Immature natural killer cell (primary cell): Measurements from ENCODE around the gene HBS1L. TPM values are rescaled to one million over a fixed set of nuclear protein-coding genes. Genes with fewer than 3 reads are reported as not detected.
"Not testable (repeated sequence)": the region's sequence is repeated elsewhere in the genome, so short reads cannot be mapped to it uniquely, and the experiment has no call there.

ENCODE experiments used
- DNase-seq, 3 donors: peaks; one replicate each; pipeline ENCODE4 v3.0.0; 2022; ENCODE audit warnings: mixed read lengths in 1 of 3
- H3K27ac Mint-ChIP-seq, 6 donors: one replicate each; pipeline ENCODE4 v1.8.0; 2020; ENCODE audit warnings: mixed read lengths in 6 of 6, mild to moderate bottlenecking in 5 of 6, inconsistent platforms in 4 of 6, moderate library complexity in 3 of 6
- H3K27me3 Mint-ChIP-seq, 3 donors: one replicate each; pipeline ENCODE4 v1.8.0; 2020 to 2021; ENCODE audit warnings: low read depth in 3 of 3, mild to moderate bottlenecking in 3 of 3, mixed read lengths in 3 of 3, moderate library complexity in 3 of 3, inconsistent platforms in 1 of 3
- H3K36me3 Mint-ChIP-seq, 3 donors: one replicate each; pipeline ENCODE4 v1.8.0; 2020; ENCODE audit warnings: mixed read lengths in 3 of 3, inconsistent platforms in 2 of 3, mild to moderate bottlenecking in 2 of 3
- H3K4me1 Mint-ChIP-seq, 2 donors: one replicate each; pipeline ENCODE4 v1.8.0; 2020; ENCODE audit warnings: inconsistent platforms in 2 of 2, mild to moderate bottlenecking in 2 of 2, mixed read lengths in 2 of 2, moderate library complexity in 1 of 2
- H3K4me3 Mint-ChIP-seq, 5 donors: one replicate each; pipeline ENCODE4 v1.8.0; 2020; ENCODE audit warnings: mild to moderate bottlenecking in 5 of 5, mixed read lengths in 5 of 5, inconsistent platforms in 3 of 5, moderate library complexity in 3 of 5
- H3K9me3 Mint-ChIP-seq, 6 donors: one replicate each; pipeline ENCODE4 v1.8.0; 2020; ENCODE audit warnings: mild to moderate bottlenecking in 6 of 6, mixed read lengths in 6 of 6, inconsistent platforms in 4 of 6, moderate library complexity in 3 of 6
- polyA plus RNA-seq, 3 donors: library from polyadenylated mRNA; unstranded; fragments of 300-500 nt; fragmentation: Illumina TruSeq; gene quantifications; one replicate each; pipeline ENCODE4 v1.2.3, GENCODE V29; 2021

HBS1L gene
- polyA plus RNA-seq, 3 donors from 2014 or later: 29.0 to 38.7 (median 32.4) TPM

GRCh38 chr6:135066806-135067205 is 12.2 kb upstream of the HBS1L start:
- H3K9me3 Mint-ChIP-seq: peaks cover 0 to 2% (median 0%) of the 10 kb centered on the region in 6 donors
- no peak overlapping the region for H3K27ac Mint-ChIP-seq
- no peaks in the 10 kb centered on the region for H3K36me3 Mint-ChIP-seq
- no peak for DNase-seq
- no peaks in the 10 kb centered on the region for H3K4me1 Mint-ChIP-seq
- no peak overlapping the region for H3K4me3 Mint-ChIP-seq
- H3K27me3 Mint-ChIP-seq: peaks cover 0 to 3% (median 2%) of the 10 kb centered on the region in 3 donors

DNA sequence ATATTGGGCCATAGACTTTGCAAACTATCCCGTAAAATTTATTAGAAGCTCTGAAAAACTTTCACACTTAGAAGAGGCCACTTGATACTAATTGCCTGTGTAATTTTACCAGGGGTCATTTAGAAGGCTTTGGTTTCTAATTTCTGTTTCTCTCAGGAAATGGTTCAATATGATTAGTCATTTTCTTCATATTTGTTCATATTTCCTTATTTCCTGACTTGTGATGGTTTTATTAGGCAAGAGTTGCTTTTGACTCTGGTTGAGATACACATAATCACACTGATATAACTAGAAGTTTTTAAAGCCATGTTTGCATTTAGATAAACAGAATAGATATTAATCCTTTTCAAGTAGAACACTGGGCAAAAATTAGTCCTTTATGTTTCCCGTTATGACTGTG is 11.8 kb upstream of the HBS1L start:
- Mint-ChIP-seq H3K9me3 (peaks cover 0 to 2% (median 0%) of the 10 kb centered on the region in 6 donors), H3K4me1 (no peaks in the 10 kb centered on the region), H3K36me3 (no peaks in the 10 kb centered on the region), H3K27me3 (peaks cover 0 to 3% (median 2%) of the 10 kb centered on the region in 3 donors), H3K27ac (no peak overlapping the region), H3K4me3 (no peak overlapping the region)
- DNase-seq: no peak

DNA sequence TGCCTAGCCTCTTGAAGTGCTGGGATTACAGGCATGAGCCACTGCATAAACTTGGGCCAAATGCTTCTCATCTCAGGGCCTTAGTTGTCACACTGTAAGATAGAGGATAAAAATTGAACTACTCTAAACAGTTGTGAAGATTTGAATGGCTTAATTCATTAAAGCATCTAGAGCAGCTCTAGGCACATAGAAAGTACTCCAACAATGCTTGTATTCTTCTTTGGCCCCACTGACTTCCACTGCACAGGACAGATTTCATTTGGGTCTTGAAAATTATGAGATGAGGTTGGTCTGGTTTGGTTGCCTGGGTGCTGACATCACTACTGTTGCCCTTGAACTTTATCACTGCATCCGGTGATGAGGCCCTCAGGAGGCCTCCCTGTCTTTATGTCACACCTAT is 10.0 kb upstream of the HBS1L start:
- H3K36me3 Mint-ChIP-seq: no peaks in the 10 kb centered on the region
- H3K27me3 Mint-ChIP-seq: peaks cover 2 to 4% (median 3%) of the 10 kb centered on the region in 3 donors
- H3K4me3 Mint-ChIP-seq: no peak overlapping the region
- peaks cover 0 to 2% (median 0%) of the 10 kb centered on the region in 6 donors for H3K9me3 Mint-ChIP-seq
- DNase-seq: no peak
- no peaks in the 10 kb centered on the region for H3K4me1 Mint-ChIP-seq
- no peak overlapping the region for H3K27ac Mint-ChIP-seq

- Mint-ChIP-seq H3K27me3 (peaks cover 2 to 4% (median 3%) of the 10 kb centered on the region in 3 donors), H3K4me1 (no peaks in the 10 kb centered on the region), H3K27ac (no peak overlapping the region), H3K9me3 (peaks cover 0 to 2% (median 0%) of the 10 kb centered on the region in 6 donors), H3K4me3 (no peak overlapping the region), H3K36me3 (no peaks in the 10 kb centered on the region)
- no peak for DNase-seq
These were observed 9.3 kb upstream of the HBS1L start for GRCh38 chr6:135063926-135064325.

- peaks cover 2 to 4% (median 3%) of the 10 kb centered on the region in 3 donors for H3K27me3 Mint-ChIP-seq
- H3K4me1 Mint-ChIP-seq: no peaks in the 10 kb centered on the region
- H3K36me3 Mint-ChIP-seq: no peaks in the 10 kb centered on the region
- no peak for DNase-seq
- no peak overlapping the region for H3K4me3 Mint-ChIP-seq
- no peak overlapping the region for H3K27ac Mint-ChIP-seq
- H3K9me3 Mint-ChIP-seq: peaks cover 0 to 2% (median 0%) of the 10 kb centered on the region in 6 donors
These were observed 8.1 kb upstream of the HBS1L start for GRCh38 chr6:135062735-135063134.

DNA sequence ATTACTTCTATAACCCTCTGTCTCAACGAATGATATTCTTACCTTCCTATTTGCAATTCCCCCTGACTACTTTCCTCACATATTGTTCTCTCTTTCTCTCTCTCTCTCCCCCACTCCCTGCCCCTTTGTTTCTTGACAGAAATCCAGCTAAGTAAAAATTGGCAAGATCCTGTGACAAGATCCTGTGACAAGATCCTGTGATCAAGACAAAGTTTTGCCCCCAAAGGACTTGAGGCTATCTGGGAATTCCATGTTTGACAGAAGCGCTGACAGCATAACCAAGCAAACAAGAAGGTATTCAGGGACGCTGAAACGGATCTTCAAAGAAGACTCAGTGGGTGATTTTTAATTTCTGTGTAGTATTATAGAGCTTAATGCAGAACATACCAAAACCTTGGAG is 5.5 kb upstream of the HBS1L start:
- peaks cover 0 to 2% (median 0%) of the 10 kb centered on the region in 6 donors for H3K9me3 Mint-ChIP-seq
- no peak for DNase-seq
- no peak overlapping the region for H3K4me3 Mint-ChIP-seq
- no peak overlapping the region for H3K27ac Mint-ChIP-seq
- peaks cover 2 to 9% (median 3%) of the 10 kb centered on the region in 3 donors for H3K27me3 Mint-ChIP-seq
- no peaks in the 10 kb centered on the region for H3K36me3 Mint-ChIP-seq
- H3K4me1 Mint-ChIP-seq: peaks cover 3 to 7% of the 10 kb centered on the region in 2 donors

DNA sequence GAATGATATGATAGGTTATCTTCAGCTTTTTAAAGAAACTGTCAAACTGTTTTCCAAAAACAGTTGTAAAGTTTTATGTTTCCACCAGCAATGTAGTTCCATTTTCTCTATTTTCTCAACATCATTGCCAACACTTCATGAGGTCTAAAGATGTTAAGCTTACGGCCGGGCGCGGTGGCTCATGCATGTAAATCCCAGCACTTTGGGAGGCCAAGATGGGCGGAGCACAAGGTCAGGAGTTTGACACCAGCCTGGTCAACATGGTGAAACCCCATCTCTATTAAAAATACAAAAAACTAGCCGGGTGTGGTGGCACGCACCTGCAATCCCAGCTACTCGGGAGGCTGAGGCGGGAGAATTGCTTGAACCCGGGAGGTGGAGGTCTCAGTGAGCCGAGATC is 3.7 kb upstream of the HBS1L start:
- H3K4me1 Mint-ChIP-seq: peaks cover 21 to 25% of the 10 kb centered on the region in 2 donors
- DNase-seq, H3K4me3 Mint-ChIP-seq, H3K9me3 Mint-ChIP-seq, H3K36me3 Mint-ChIP-seq, H3K27ac Mint-ChIP-seq: not testable (repeated sequence)
- H3K27me3 Mint-ChIP-seq: peaks cover 9 to 18% (median 12%) of the 10 kb centered on the region in 3 donors

GRCh38 chr6:135056632-135057031 is 2.0 kb upstream of the HBS1L start:
- Mint-ChIP-seq H3K4me1 (peaks cover 32 to 41% of the 10 kb centered on the region in 2 donors), H3K27me3 (peaks cover 9 to 15% (median 9%) of the 10 kb centered on the region in 3 donors), H3K36me3 (no peaks in the 10 kb centered on the region), H3K4me3 (no peak overlapping the region), H3K9me3 (no peaks in the 10 kb centered on the region), H3K27ac (no peak overlapping the region)
- no peak for DNase-seq

- no peaks in the 10 kb centered on the region for H3K9me3 Mint-ChIP-seq
- H3K4me1 Mint-ChIP-seq: peaks cover 36 to 49% of the 10 kb centered on the region in 2 donors
- peak overlapping the region; percentile 94 to 99 (median 96) for H3K4me3 Mint-ChIP-seq
- H3K36me3 Mint-ChIP-seq: peaks cover 0 to 4% (median 0%) of the 10 kb centered on the region in 3 donors
- H3K27me3 Mint-ChIP-seq: peaks cover 8 to 13% (median 9%) of the 10 kb centered on the region in 3 donors
- peak overlapping the region; percentile 93 to 99 (median 96) for H3K27ac Mint-ChIP-seq
- no peak for DNase-seq
These were observed 425 bp downstream of the HBS1L start for GRCh38 chr6:135054226-135054568.

- Mint-ChIP-seq H3K36me3 (peaks cover 4 to 9% (median 5%) of the 10 kb centered on the region in 3 donors), H3K27ac (peak overlapping the region; percentile 93 to 99 (median 96)), H3K4me3 (peak overlapping the region; percentile 94 to 99 (median 96)), H3K27me3 (peaks cover 8 to 13% (median 9%) of the 10 kb centered on the region in 3 donors), H3K4me1 (peaks cover 36 to 56% of the 10 kb centered on the region in 2 donors), H3K9me3 (no peaks in the 10 kb centered on the region)
- DNase-seq: no peak
These were observed 1.2 kb downstream of the HBS1L start for GRCh38 chr6:135053406-135053805.

- peaks cover 8 to 13% (median 9%) of the 10 kb centered on the region in 3 donors for H3K27me3 Mint-ChIP-seq
These were observed 1.7 kb downstream of the HBS1L start for GRCh38 chr6:135052939-135053338.

GRCh38 chr6:135048915-135049314 is 5.7 kb downstream of the HBS1L start:
- peaks cover 34 to 75% of the 10 kb centered on the region in 2 donors for H3K4me1 Mint-ChIP-seq
- no peaks in the 10 kb centered on the region for H3K27me3 Mint-ChIP-seq
- H3K36me3 Mint-ChIP-seq: peaks cover 4 to 14% (median 5%) of the 10 kb centered on the region in 3 donors
- no peak overlapping the region for H3K4me3 Mint-ChIP-seq
- H3K27ac Mint-ChIP-seq: peak overlapping the region in 1 of 6 donors; percentile 5
- DNase-seq: no peak
- no peaks in the 10 kb centered on the region for H3K9me3 Mint-ChIP-seq

More at GRCh38 chr6:135052939-135053338, 1.7 kb downstream of the HBS1L start:
- Mint-ChIP-seq H3K27ac (peak overlapping the region; percentile 19 to 99 (median 96)), H3K36me3 (peaks cover 4 to 9% (median 5%) of the 10 kb centered on the region in 3 donors), H3K9me3 (no peaks in the 10 kb centered on the region), H3K4me3 (peak overlapping the region in 4 of 5 donors; percentile 0 to 97 (median 62)), H3K4me1 (peaks cover 36 to 61% of the 10 kb centered on the region in 2 donors)
- DNase-seq: no peak

GRCh38 chr6:135047336-135047735 is 7.3 kb downstream of the HBS1L start:
- H3K36me3 Mint-ChIP-seq: peaks cover 4 to 14% (median 5%) of the 10 kb centered on the region in 3 donors
- no peak overlapping the region for H3K27ac Mint-ChIP-seq
- peaks cover 28 to 72% of the 10 kb centered on the region in 2 donors for H3K4me1 Mint-ChIP-seq
- DNase-seq: no peak
- H3K27me3 Mint-ChIP-seq: no peaks in the 10 kb centered on the region
- H3K9me3 Mint-ChIP-seq: no peaks in the 10 kb centered on the region
- no peak overlapping the region for H3K4me3 Mint-ChIP-seq

DNA sequence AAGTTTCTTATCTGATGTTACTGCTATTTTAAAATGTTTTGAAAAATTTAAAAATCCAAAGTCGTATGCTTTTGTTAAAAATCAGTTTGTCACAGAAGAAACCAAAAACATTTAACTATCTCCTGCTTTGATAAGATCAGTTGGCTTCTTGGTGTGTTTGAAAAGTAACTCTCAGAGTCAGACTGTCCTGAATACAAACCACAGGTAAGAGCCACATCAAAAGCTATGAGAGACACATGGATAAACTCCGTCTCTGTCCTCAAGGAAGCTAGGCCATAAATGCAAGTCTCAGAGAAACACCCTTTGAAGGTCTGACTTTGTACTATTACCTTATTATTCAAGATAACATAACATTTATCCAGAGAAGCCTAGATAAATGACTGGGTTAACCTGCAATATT is 7.7 kb downstream of the HBS1L start:
- peaks cover 4 to 14% (median 5%) of the 10 kb centered on the region in 3 donors for H3K36me3 Mint-ChIP-seq

DNA sequence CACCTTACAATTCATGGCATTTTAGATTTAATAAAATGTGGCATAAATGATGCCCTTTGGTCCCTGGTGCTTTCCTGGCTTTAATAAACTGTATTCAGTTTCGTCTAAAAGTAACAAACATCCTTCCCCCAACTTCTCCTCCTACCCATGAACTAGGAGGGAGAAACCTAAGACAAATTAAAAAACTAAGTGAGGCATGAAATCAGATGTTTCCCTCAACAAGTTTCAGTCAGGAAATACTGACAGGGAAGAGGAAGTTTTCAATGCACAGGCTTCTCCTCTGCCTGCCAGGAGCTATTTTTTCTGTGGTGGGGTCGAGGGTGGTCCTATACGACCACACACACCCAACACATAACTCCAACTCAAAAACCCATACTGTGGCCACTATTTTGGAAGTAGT is 10.0 kb downstream of the HBS1L start:
- Mint-ChIP-seq H3K4me3 (no peak overlapping the region), H3K9me3 (no peaks in the 10 kb centered on the region), H3K36me3 (peaks cover 5 to 13% (median 5%) of the 10 kb centered on the region in 3 donors), H3K27me3 (no peaks in the 10 kb centered on the region), H3K27ac (no peak overlapping the region), H3K4me1 (peaks cover 23 to 70% of the 10 kb centered on the region in 2 donors)
- no peak for DNase-seq

More for the DNA sequence above, 7.7 kb downstream of the HBS1L start:
- no peaks in the 10 kb centered on the region for H3K27me3 Mint-ChIP-seq
- no peak overlapping the region for H3K27ac Mint-ChIP-seq
- H3K4me3 Mint-ChIP-seq: no peak overlapping the region
- DNase-seq: no peak
- H3K9me3 Mint-ChIP-seq: no peaks in the 10 kb centered on the region
- H3K4me1 Mint-ChIP-seq: peaks cover 27 to 72% of the 10 kb centered on the region in 2 donors
